Parathyroid adenoma (tissue), 2 donors: ENCODE results near the gene ACOT7.
"Not testable (repeated sequence)": the region's sequence is repeated elsewhere in the genome, so short reads cannot be mapped to it uniquely, and the experiment has no call there.

Experiments
- H2AFZ ChIP-seq: fragments of 300-600 bp; sonication (generic); one replicate; pipeline ENCODE4 v1.7.0; 2017; ENCODE audit warnings: antibody characterized with exemption, mild to moderate bottlenecking
- H3K27ac ChIP-seq: fragments of 300-600 bp; sonication (generic); one replicate; pipeline ENCODE4 v1.7.0; 2017
- H3K27me3 ChIP-seq: fragments of 300-600 bp; sonication (generic); one replicate; pipeline ENCODE4 v1.7.0; 2017; ENCODE audit warnings: low read length; ENCODE audit not compliant: control insufficient read depth, insufficient read depth
- H3K36me3 ChIP-seq: fragments of 300-600 bp; sonication (generic); one replicate; pipeline ENCODE4 v1.7.0; 2017; ENCODE audit warnings: low read length; ENCODE audit not compliant: control insufficient read depth, insufficient read depth
- H3K4me1 ChIP-seq: fragments of 300-600 bp; sonication (generic); one replicate; pipeline ENCODE4 v1.7.0; 2017; ENCODE audit warnings: control low read depth
- H3K4me2 ChIP-seq: fragments of 300-600 bp; sonication (generic); one replicate; pipeline ENCODE4 v1.7.0; 2017; ENCODE audit warnings: low read length
- H3K4me3 ChIP-seq: fragments of 300-600 bp; sonication (generic); one replicate; pipeline ENCODE4 v1.7.0; 2017; ENCODE audit warnings: low read depth, low read length
- H3K79me2 ChIP-seq: fragments of 300-600 bp; sonication (generic); one replicate; pipeline ENCODE4 v1.7.0; 2017; ENCODE audit warnings: control low read depth
- H3K9ac ChIP-seq: fragments of 300-600 bp; sonication (generic); one replicate; pipeline ENCODE4 v1.7.0; 2017; ENCODE audit warnings: mild to moderate bottlenecking
- H3K9me3 ChIP-seq: fragments of 300-600 bp; sonication (generic); one replicate; pipeline ENCODE4 v1.7.0; 2017; ENCODE audit warnings: low read length; ENCODE audit not compliant: control insufficient read depth
- CTCF ChIP-seq: fragments of 300-600 bp; sonication (generic); IDR thresholded peaks from one replicate; pipeline ENCODE4 v1.7.0; 2017; ENCODE audit warnings: antibody characterized with exemption, mild to moderate bottlenecking
- donor health status: primary hyperparathyroidism.

The ACOT7 gene

GRCh38 chr1:6408023-6408422, 14.5 kb upstream of the ACOT7 start:
- TF ChIP-seq CTCF: no peak
- H3K27me3 ChIP-seq: no peaks in the 10 kb centered on the region
- no peaks in the 10 kb centered on the region for H3K36me3 ChIP-seq
- no peaks in the 10 kb centered on the region for H3K4me1 ChIP-seq
- no peak overlapping the region for H2AFZ ChIP-seq
- no peak overlapping the region for H3K27ac ChIP-seq
- no peak overlapping the region for H3K4me3 ChIP-seq
- H3K9ac ChIP-seq: no peak overlapping the region
- H3K4me2 ChIP-seq: no peak overlapping the region
- H3K79me2 ChIP-seq: no peaks in the 10 kb centered on the region
- H3K9me3 ChIP-seq: no peaks in the 10 kb centered on the region

GRCh38 chr1:6401673-6402072, 8.1 kb upstream of the ACOT7 start:
- no peak overlapping the region for H3K4me3 ChIP-seq
- H3K4me1 ChIP-seq: no peaks in the 10 kb centered on the region
- H3K9ac ChIP-seq: no peak overlapping the region
- H3K79me2 ChIP-seq: no peaks in the 10 kb centered on the region
- H3K9me3 ChIP-seq: no peaks in the 10 kb centered on the region
- no peak overlapping the region for H3K27ac ChIP-seq
- no peak overlapping the region for H3K4me2 ChIP-seq
- H2AFZ ChIP-seq: no peak overlapping the region
- no peak for TF ChIP-seq CTCF
- H3K36me3 ChIP-seq: no peaks in the 10 kb centered on the region
- H3K27me3 ChIP-seq: no peaks in the 10 kb centered on the region

GRCh38 chr1:6399294-6399693, 5.7 kb upstream of the ACOT7 start:
- Histone ChIP-seq H3K27me3 (no peaks in the 10 kb centered on the region), H3K79me2 (no peaks in the 10 kb centered on the region), H3K4me1 (no peaks in the 10 kb centered on the region)

GRCh38 chr1:6397844-6398441, 4.4 kb upstream of the ACOT7 start:
- no peaks in the 10 kb centered on the region for H3K27me3 ChIP-seq
- H3K36me3 ChIP-seq: no peaks in the 10 kb centered on the region
- no peak overlapping the region for H3K4me3 ChIP-seq
- H3K27ac ChIP-seq: no peak overlapping the region
- no peaks in the 10 kb centered on the region for H3K79me2 ChIP-seq
- no peak overlapping the region for H2AFZ ChIP-seq
- H3K4me2 ChIP-seq: no peak overlapping the region
- no peaks in the 10 kb centered on the region for H3K9me3 ChIP-seq
- no peak overlapping the region for H3K9ac ChIP-seq
- H3K4me1 ChIP-seq: no peaks in the 10 kb centered on the region
- no peak for TF ChIP-seq CTCF

More at GRCh38 chr1:6399294-6399693, 5.7 kb upstream of the ACOT7 start:
- Histone ChIP-seq H3K4me2 (no peak overlapping the region), H3K27ac (no peak overlapping the region), H3K9me3 (no peaks in the 10 kb centered on the region), H3K9ac (no peak overlapping the region), H3K36me3 (no peaks in the 10 kb centered on the region), H3K4me3 (no peak overlapping the region), H2AFZ (no peak overlapping the region)
- no peak for TF ChIP-seq CTCF

- H3K79me2 ChIP-seq: no peaks in the 10 kb centered on the region
- H3K4me1 ChIP-seq: peaks cover 2% of the 10 kb centered on the region
- no peak overlapping the region for H3K27ac ChIP-seq
- no peak overlapping the region for H3K4me2 ChIP-seq
- H3K9me3 ChIP-seq: no peaks in the 10 kb centered on the region
- no peaks in the 10 kb centered on the region for H3K27me3 ChIP-seq
- H3K36me3 ChIP-seq: no peaks in the 10 kb centered on the region
- H2AFZ ChIP-seq: no peak overlapping the region
- no peak overlapping the region for H3K9ac ChIP-seq
- H3K4me3 ChIP-seq: no peak overlapping the region
- no peak for TF ChIP-seq CTCF
Observed at GRCh38 chr1:6396998-6397397, 3.4 kb upstream of the ACOT7 start.

- H3K4me2 ChIP-seq, H3K36me3 ChIP-seq, H3K27me3 ChIP-seq, H3K9ac ChIP-seq, H3K9me3 ChIP-seq, H3K4me3 ChIP-seq, H3K27ac ChIP-seq, H3K4me1 ChIP-seq, H3K79me2 ChIP-seq, H2AFZ ChIP-seq: not testable (repeated sequence)
Observed at GRCh38 chr1:6395781-6396244, 2.2 kb upstream of the ACOT7 start.

GRCh38 chr1:6395130-6395529, 1.6 kb upstream of the ACOT7 start:
- not testable (repeated sequence) for H3K4me1 ChIP-seq, H3K4me3 ChIP-seq, H3K27ac ChIP-seq, H3K79me2 ChIP-seq, H3K27me3 ChIP-seq, H3K9me3 ChIP-seq, H3K4me2 ChIP-seq, H3K9ac ChIP-seq, H3K36me3 ChIP-seq, H2AFZ ChIP-seq
